GM10847 (cell line): ENCODE results near the gene ZBTB3.

ENCODE experiments used
- POLR2A ChIP-seq: IDR thresholded peaks from 2 replicates; pipeline ENCODE4 v1.6.1; 2011; ENCODE audit not compliant: insufficient read length; ENCODE audit errors: extremely low read depth

ZBTB3 gene

GRCh38 chr11:62753736-62754603, at the start of gene ZBTB3:
Gene ZBTB3 (minus strand): TSS chr11:62754160. CDS start chr11:62753664, 496 bp downstream.
- TF ChIP-seq POLR2A = peak; percentile 57

GRCh38 chr11:62801071-62801470, 47.1 kb upstream of the ZBTB3 start:
- TF ChIP-seq POLR2A = no peak

GRCh38 chr11:62799486-62799885, 45.5 kb upstream of the ZBTB3 start:
- no peak for TF ChIP-seq POLR2A

GRCh38 chr11:62796281-62796680, 42.3 kb upstream of the ZBTB3 start:
- TF ChIP-seq POLR2A = no peak

GRCh38 chr11:62794201-62794775, 40.3 kb upstream of the ZBTB3 start:
- no peak for TF ChIP-seq POLR2A

GRCh38 chr11:62792202-62792575, 38.2 kb upstream of the ZBTB3 start:
- TF ChIP-seq POLR2A = no peak

- peak; percentile 89 for TF ChIP-seq POLR2A
Measured at GRCh38 chr11:62791501-62792201, 37.7 kb upstream of the ZBTB3 start, which contains the start of gene TMEM223. Gene TMEM223 (minus strand): TSS chr11:62792006. CDS start chr11:62791994, 12 bp downstream.

- TF ChIP-seq POLR2A = no peak
Measured at GRCh38 chr11:62789576-62789975, 35.6 kb upstream of the ZBTB3 start.

GRCh38 chr11:62788991-62789390, 35.0 kb upstream of the ZBTB3 start:
- no peak for TF ChIP-seq POLR2A

- TF ChIP-seq POLR2A = peak; percentile 99
Measured at GRCh38 chr11:62787005-62787759, 33.2 kb upstream of the ZBTB3 start, which contains the start of gene TMEM179B. Gene TMEM179B (plus strand): TSS chr11:62787402. CDS start chr11:62787432, 30 bp downstream.

GRCh38 chr11:62786318-62787004, 32.5 kb upstream of the ZBTB3 start:
- no peak for TF ChIP-seq POLR2A

GRCh38 chr11:62782753-62783152, 28.8 kb upstream of the ZBTB3 start:
- no peak for TF ChIP-seq POLR2A

- no peak for TF ChIP-seq POLR2A
Measured at GRCh38 chr11:62778441-62778840, 24.5 kb upstream of the ZBTB3 start.

GRCh38 chr11:62777389-62777788, 23.4 kb upstream of the ZBTB3 start:
- TF ChIP-seq POLR2A = no peak

- TF ChIP-seq POLR2A = no peak
Measured at GRCh38 chr11:62775646-62776045, 21.7 kb upstream of the ZBTB3 start.

GRCh38 chr11:62774407-62774806, 20.4 kb upstream of the ZBTB3 start:
- TF ChIP-seq POLR2A = no peak
